Fibroblast of lung (primary cell): ENCODE data around the gene CTTN. TPM values are rescaled to one million over a fixed set of nuclear protein-coding genes. Genes with fewer than 3 reads are reported as not detected.

Experiments
- DNase-seq, 2 donors: peaks; one replicate each; pipeline versions ENCODE4 v3.0.0 to v3.0.0-alpha.2; 2010; ENCODE audit warnings: low read depth in 2 of 2
- H2AFZ ChIP-seq: 2 replicates; pipeline ENCODE4 v1.5.1; 2012; ENCODE audit warnings: low read length, control low read depth, inconsistent platforms
- H3K27ac ChIP-seq: 2 replicates; pipeline ENCODE4 v1.5.1; 2011; ENCODE audit warnings: low read length, control low read depth; ENCODE audit not compliant: insufficient read depth
- H3K27me3 ChIP-seq: 2 replicates; pipeline ENCODE4 v1.5.1; 2011; ENCODE audit warnings: mild to moderate bottlenecking, low read length; ENCODE audit not compliant: control insufficient read depth, insufficient read depth
- H3K36me3 ChIP-seq: 2 replicates; pipeline ENCODE4 v1.5.1; 2011; ENCODE audit warnings: low read length; ENCODE audit not compliant: control insufficient read depth, insufficient read depth
- H3K4me1 ChIP-seq: 2 replicates; pipeline ENCODE4 v1.5.1; 2011; ENCODE audit warnings: low read length; ENCODE audit not compliant: control insufficient read depth, insufficient read depth; ENCODE audit errors: extremely low read depth
- H3K4me2 ChIP-seq: 2 replicates; pipeline ENCODE4 v1.5.1; 2011; ENCODE audit warnings: low read length, control low read depth; ENCODE audit not compliant: insufficient read depth; ENCODE audit errors: extremely low read depth
- H3K4me3 ChIP-seq, 4 experiments: fragments of 200-600 bp in 1 of 4; sonication (generic) in 1 of 4; replicated peaks in 1 of 4; 2 replicates each; pipeline ENCODE4 v1.5.1; 2011 to 2016; ENCODE audit warnings: low read length in 4 of 4, low read depth in 3 of 4, mild to moderate bottlenecking in 3 of 4, control low read depth in 2 of 4, inconsistent platforms in 1 of 4, mixed read lengths in 1 of 4; ENCODE audit not compliant: insufficient read depth in 1 of 4; ENCODE audit errors: control extremely low read depth in 1 of 4
- H3K79me2 ChIP-seq: 2 replicates; pipeline ENCODE4 v1.5.1; 2012; ENCODE audit warnings: mild to moderate bottlenecking, low read length, inconsistent platforms; ENCODE audit not compliant: control insufficient read depth, insufficient read depth
- H3K9ac ChIP-seq: 2 replicates; pipeline ENCODE4 v1.5.1; 2011; ENCODE audit warnings: mild to moderate bottlenecking, low read length, control low read depth; ENCODE audit not compliant: insufficient read depth
- H3K9me3 ChIP-seq: 2 replicates; pipeline ENCODE4 v1.5.1; 2012; ENCODE audit warnings: low read depth, low read length; ENCODE audit not compliant: control insufficient read depth, insufficient read depth
- H4K20me1 ChIP-seq: 2 replicates; pipeline ENCODE4 v1.5.1; 2011; ENCODE audit warnings: low read length; ENCODE audit not compliant: control insufficient read depth, insufficient read depth; ENCODE audit errors: extremely low read depth
- CTCF ChIP-seq, 2 donors: IDR thresholded peaks in 1 of 2; conservative IDR thresholded peaks in 1 of 2; 1 replicate in 1 of 2; 2 replicates in 1 of 2; pipeline ENCODE4 v1.5.1; 2011 to 2012; ENCODE audit warnings: low read length in 2 of 2, control low read depth in 1 of 2, inconsistent platforms in 1 of 2, low read depth in 1 of 2, mild to moderate bottlenecking in 1 of 2
- EZH2 ChIP-seq: IDR thresholded peaks from 2 replicates; pipeline ENCODE4 v1.5.1; 2012; ENCODE audit warnings: low read length, control low read depth, mild to moderate bottlenecking; ENCODE audit errors: missing control alignments
- polyA plus RNA-seq, 2 donors: library from polyadenylated mRNA; depleted of rRNA in 1 of 2; stranded (reverse) in 1 of 2; unstranded in 1 of 2; fragments of >200 nt; gene quantifications; 2 replicates each; pipeline ENCODE4 v1.2.1, GENCODE V29; 2011 to 2012; ENCODE audit warnings: missing spikeins in 1 of 2
- total RNA-seq: library from RNA; depleted of rRNA; stranded (reverse); fragments of >200 nt; gene quantifications from 2 replicates; pipeline ENCODE4 v1.2.1, GENCODE V29; 2014

CTTN gene
- total and polyA plus RNA-seq, 2 donors (not counting 1 experiment from before 2014, with no cell fraction given), result 198 to 428 TPM

DNA sequence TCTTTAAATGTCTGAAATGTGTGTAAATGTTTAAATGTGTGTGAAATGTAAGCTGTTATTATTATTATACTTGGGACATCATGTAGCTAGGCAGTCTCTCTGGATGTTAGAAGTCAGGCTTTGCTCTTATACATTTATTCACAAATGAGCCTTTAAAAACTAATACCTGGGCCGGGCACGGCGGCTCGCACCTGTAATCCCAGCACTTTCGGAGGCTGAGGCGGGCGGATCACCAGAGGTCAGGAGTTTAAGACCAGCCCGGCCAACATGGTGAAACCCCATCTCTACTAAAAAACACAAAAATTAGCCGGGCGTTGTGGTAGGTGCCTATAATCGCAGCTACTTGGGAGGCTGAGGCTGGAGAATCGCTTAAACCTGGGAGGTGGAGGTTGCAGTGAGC lies 21.7 kb upstream of the CTTN start:
- Histone ChIP-seq H3K4me1 (peaks cover 5% of the 10 kb centered on the region), H3K27ac (no peak overlapping the region), H3K9ac (no peak overlapping the region), H3K4me2 (no peak overlapping the region), H4K20me1 (no peaks in the 10 kb centered on the region), H3K79me2 (no peaks in the 10 kb centered on the region), H3K36me3 (peaks cover 15% of the 10 kb centered on the region), H3K9me3 (no peaks in the 10 kb centered on the region), H3K27me3 (no peaks in the 10 kb centered on the region), H3K4me3 (no peak overlapping the region), H2AFZ (no peak overlapping the region)
- DNase-seq, result no peak
- no peak for TF ChIP-seq CTCF (conservative IDR thresholded peaks at IDR 0.05 in 1 of 2, IDR thresholded peaks at IDR 0.05 in 1 of 2; ENCODE audit: low read depth in 1 of 2, low read length in 2 of 2)
- no peak for TF ChIP-seq EZH2

- Histone ChIP-seq H3K9ac (no peak overlapping the region), H3K4me2 (no peak overlapping the region), H3K27ac (no peak overlapping the region), H4K20me1 (no peaks in the 10 kb centered on the region), H3K9me3 (no peaks in the 10 kb centered on the region), H3K4me1 (peaks cover 8% of the 10 kb centered on the region), H3K27me3 (no peaks in the 10 kb centered on the region), H3K79me2 (no peaks in the 10 kb centered on the region), H3K36me3 (peaks cover 12% of the 10 kb centered on the region), H3K4me3 (no peak overlapping the region), H2AFZ (no peak overlapping the region)
- TF ChIP-seq CTCF (conservative IDR thresholded peaks at IDR 0.05 in 1 of 2, IDR thresholded peaks at IDR 0.05 in 1 of 2; ENCODE audit: low read depth in 1 of 2, low read length in 2 of 2), result no peak
- TF ChIP-seq EZH2, result no peak
- no peak for DNase-seq
Measured at GRCh38 chr11:70377645-70378044, 20.7 kb upstream of the CTTN start.

GRCh38 chr11:70378506-70379134 lies 19.7 kb upstream of the CTTN start:
- H3K36me3 ChIP-seq, result peaks cover 9% of the 10 kb centered on the region
- H3K9me3 ChIP-seq, result no peaks in the 10 kb centered on the region
- DNase-seq, result no peak
- H3K4me3 ChIP-seq, result no peak overlapping the region
- H2AFZ ChIP-seq, result no peak overlapping the region
- no peaks in the 10 kb centered on the region for H3K79me2 ChIP-seq
- peaks cover 8% of the 10 kb centered on the region for H3K4me1 ChIP-seq
- no peaks in the 10 kb centered on the region for H3K27me3 ChIP-seq
- H3K27ac ChIP-seq, result no peak overlapping the region
- H4K20me1 ChIP-seq, result no peaks in the 10 kb centered on the region
- no peak overlapping the region for H3K4me2 ChIP-seq
- no peak overlapping the region for H3K9ac ChIP-seq
- TF ChIP-seq CTCF (conservative IDR thresholded peaks at IDR 0.05 in 1 of 2, IDR thresholded peaks at IDR 0.05 in 1 of 2; ENCODE audit: low read depth in 1 of 2, low read length in 2 of 2), result peak in 1 of 2 donors; percentile 12
- no peak for TF ChIP-seq EZH2
